ENCODE data around the gene DBF4B. TPM values are rescaled to one million over a fixed set of nuclear protein-coding genes. Genes with fewer than 3 reads are reported as not detected.
A peak's percentile ranks its signal among the peaks of the same experiment; 100 is the strongest.
"Not testable (repeated sequence)": the region's sequence is repeated elsewhere in the genome, so short reads cannot be mapped to it uniquely, and the experiment has no call there.

Gene DBF4B
- total RNA-seq, 2 donors from 2014 or later: 18.0 to 48.1 TPM

DNA sequence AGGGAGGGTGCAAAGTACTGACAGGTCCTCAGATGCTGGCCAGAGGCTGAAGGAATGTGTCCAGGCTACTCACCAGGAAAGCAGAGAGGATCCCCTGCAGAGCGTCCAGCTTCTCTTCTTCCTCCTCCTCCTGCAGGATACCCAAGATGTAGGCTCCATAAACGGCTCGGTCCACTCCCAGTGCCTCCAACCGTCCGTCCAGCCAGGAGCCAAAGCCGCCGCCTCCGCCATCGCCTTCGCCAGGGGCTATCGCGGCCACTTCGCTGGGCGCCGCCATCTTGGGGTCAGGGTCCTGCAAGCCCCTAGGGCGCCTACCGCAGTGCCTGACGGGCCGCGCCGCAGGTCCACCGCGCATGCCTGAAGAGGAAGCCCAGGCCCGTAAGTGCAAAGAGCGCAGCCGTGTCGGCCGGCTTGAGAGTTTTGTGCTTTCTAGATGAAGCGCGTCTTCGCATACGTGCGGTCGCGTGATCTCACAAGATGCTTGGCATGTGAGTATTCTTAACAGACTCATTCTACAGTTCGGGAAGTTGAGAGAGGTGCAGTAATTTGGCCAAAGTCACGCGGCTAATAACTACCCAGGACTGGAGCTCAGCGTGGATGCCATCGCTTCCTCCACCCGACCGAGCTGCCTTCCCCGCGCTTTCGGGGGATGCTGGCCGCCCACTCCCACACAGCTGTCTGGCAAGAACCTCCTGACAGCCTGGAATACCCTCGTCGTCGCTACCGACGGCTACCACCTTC is 18.8 kb upstream of the DBF4B start, which contains the start of gene CCDC43:
Gene CCDC43 (minus strand): TSS at position 300 of the 741 bp plus-strand sequence. CDS start 23 bp downstream, at position 277.
- DNase-seq (ENCODE audit: low spot score) (peak; percentile 94), ATAC-seq (peak; percentile 100)
- peaks cover 0 to 2% of the 10 kb centered on the region in 2 donors for H3K27me3 Mint-ChIP-seq
- no peaks in the 10 kb centered on the region for H3K9me3 Mint-ChIP-seq
- peaks cover 26 to 27% of the 10 kb centered on the region in 2 donors for H3K4me1 Mint-ChIP-seq (ENCODE audit: low read depth in 2 of 2)
- H3K4me3 Mint-ChIP-seq: peak within 1 kb of the TSS; percentile 98
- H3K36me3 Mint-ChIP-seq: no peaks in the 10 kb centered on the region
- H3K27ac Mint-ChIP-seq: peak within 1 kb of the TSS; percentile 88 to 91

DNA sequence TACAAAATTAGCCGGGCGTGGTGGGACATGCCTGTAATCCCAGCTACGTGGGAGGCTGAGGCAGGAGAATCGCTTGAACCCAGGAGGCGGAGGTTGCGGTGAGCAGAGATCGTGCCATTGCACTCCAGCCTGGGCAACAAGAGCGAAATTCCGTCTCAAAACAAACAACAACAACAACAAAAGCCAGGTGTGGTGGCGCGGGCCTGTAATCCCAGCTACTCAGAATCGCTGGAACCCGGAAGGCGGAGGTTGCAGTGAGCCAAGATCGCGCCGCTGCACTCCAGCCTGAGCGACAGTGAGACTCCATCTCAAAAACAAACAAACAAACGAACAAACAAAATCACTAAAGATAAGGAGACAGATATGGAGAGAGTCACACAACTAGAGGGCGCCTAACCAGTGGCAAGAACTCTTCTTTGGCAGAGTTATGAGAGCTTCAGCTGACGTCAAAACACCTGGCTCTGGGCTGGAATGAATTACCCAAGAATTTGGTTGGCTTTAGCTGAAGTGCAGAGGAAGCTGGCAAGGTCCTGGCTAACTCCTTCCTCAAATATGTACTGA is 17.6 kb upstream of the DBF4B start:
- H3K27me3 Mint-ChIP-seq; H3K9me3 Mint-ChIP-seq; H3K36me3 Mint-ChIP-seq; ATAC-seq; DNase-seq (ENCODE audit: low spot score): not testable (repeated sequence)
- H3K4me3 Mint-ChIP-seq: peak overlapping the region; percentile 98
- H3K27ac Mint-ChIP-seq: peak overlapping the region; percentile 88 to 91
- H3K4me1 Mint-ChIP-seq (ENCODE audit: low read depth in 2 of 2): peaks cover 26 to 27% of the 10 kb centered on the region in 2 donors

DNA sequence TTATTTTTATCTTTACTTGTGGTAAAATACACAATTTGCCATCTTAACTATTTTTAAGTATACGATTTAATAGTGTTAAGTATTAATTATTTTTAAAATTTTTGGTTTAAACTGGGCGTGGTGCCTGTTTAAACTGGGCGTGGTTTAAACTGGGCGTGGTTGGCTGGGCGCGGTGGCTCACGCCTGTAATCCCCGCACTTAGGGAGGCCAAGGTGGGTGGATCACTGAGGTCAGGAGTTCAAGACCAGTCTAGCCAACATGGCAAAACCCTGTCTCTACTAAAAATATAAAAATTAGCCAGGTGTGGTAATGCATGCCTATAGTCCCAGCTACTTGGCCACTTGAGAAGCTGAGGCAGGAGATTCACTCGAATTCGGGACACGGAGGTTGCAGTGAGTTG is 14.9 kb upstream of the DBF4B start:
- H3K4me1 Mint-ChIP-seq (ENCODE audit: low read depth in 2 of 2): peaks cover 23 to 24% of the 10 kb centered on the region in 2 donors
- DNase-seq (ENCODE audit: low spot score) (no peak), ATAC-seq (no peak)
- peaks cover 0 to 2% of the 10 kb centered on the region in 2 donors for H3K27me3 Mint-ChIP-seq
- H3K27ac Mint-ChIP-seq: no peak overlapping the region
- H3K9me3 Mint-ChIP-seq: no peaks in the 10 kb centered on the region
- H3K4me3 Mint-ChIP-seq: no peak overlapping the region
- H3K36me3 Mint-ChIP-seq: no peaks in the 10 kb centered on the region

DNA sequence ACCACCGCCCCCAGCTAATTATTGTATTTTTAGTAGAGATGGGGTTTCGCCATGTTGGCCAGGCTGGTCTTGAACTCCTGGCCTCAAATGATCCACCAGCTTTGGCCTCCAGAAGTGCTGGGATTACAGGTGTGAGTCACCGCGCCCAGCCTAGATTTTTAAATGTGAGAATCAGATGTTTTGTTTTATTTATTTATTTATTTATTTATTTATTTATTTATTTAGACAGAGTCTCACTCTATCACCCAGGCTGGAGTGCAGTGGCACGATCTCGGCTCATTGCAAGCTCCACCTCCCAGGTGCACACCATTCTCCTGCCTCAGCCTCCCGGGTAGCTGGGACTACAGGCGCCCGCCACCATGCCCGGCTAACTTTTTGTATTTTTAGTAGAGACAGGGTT is 8.2 kb upstream of the DBF4B start:
- H3K27me3 Mint-ChIP-seq; DNase-seq (ENCODE audit: low spot score); ATAC-seq; H3K4me3 Mint-ChIP-seq; H3K27ac Mint-ChIP-seq; H3K36me3 Mint-ChIP-seq; H3K9me3 Mint-ChIP-seq; H3K4me1 Mint-ChIP-seq (ENCODE audit: low read depth in 2 of 2): not testable (repeated sequence)

DNA sequence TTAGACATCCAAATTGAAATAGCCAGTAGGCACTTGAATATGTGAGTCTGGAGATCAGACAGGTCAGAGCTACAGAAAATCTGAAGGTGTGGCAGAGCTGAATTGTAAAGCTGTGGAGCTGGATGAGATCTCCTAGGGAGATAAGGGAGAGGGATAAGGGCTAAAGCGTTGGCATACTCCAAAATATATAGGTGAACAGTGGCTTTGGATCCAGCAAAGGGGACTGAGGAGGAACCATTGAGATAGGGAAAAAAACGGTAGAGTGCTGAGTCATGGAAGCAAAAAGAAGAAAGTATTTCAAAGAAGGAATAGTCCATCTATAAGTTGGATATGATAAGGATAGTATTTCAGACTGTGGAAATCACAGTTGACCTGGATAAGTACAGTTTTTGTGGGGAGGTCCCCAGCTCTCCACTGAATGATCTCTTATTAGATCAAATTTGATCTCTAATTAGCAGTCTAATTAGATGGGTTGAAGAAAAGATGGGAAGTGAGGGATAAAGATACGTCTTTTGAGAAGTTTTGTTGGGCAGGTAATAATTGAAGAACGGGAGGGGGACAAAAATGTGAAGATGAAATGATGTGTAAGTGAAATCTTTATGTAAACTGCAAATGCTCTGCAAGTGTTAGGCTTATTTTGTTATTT is 587 bp upstream of the DBF4B start:
- H3K4me1 Mint-ChIP-seq (ENCODE audit: low read depth in 2 of 2): no peaks in the 10 kb centered on the region
- H3K9me3 Mint-ChIP-seq: no peaks in the 10 kb centered on the region
- H3K27me3 Mint-ChIP-seq: peaks cover 0 to 3% of the 10 kb centered on the region in 2 donors
- H3K4me3 Mint-ChIP-seq: no peak overlapping the region
- DNase-seq (ENCODE audit: low spot score): no peak
- no peak for ATAC-seq
- H3K27ac Mint-ChIP-seq: no peak overlapping the region
- no peaks in the 10 kb centered on the region for H3K36me3 Mint-ChIP-seq

DNA sequence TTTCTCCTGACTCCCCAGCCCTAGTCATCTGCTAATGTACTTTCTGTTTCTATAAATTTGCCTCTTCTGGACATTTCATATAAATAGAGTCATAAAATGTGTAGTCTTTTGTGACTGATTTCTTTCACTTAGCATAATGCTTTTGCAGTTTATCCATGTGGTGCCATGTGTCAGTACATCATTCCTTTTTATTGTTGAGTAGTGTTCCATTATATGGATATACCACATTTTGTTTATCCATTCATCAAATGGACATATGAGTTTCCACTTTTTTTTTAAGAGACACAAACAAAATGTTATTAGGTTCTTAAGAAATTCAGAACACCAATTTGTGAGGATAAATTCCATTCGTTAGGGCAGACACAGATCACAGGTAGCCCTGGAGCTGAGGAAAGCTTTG is 11.0 kb downstream of the DBF4B start:
- Mint-ChIP-seq H3K9me3 (no peaks in the 10 kb centered on the region), H3K4me1 (ENCODE audit: low read depth in 2 of 2) (no peaks in the 10 kb centered on the region), H3K36me3 (no peaks in the 10 kb centered on the region), H3K27me3 (no peaks in the 10 kb centered on the region), H3K27ac (no peak overlapping the region), H3K4me3 (no peak overlapping the region)
- no peak for DNase-seq (ENCODE audit: low spot score)
- ATAC-seq: no peak

DNA sequence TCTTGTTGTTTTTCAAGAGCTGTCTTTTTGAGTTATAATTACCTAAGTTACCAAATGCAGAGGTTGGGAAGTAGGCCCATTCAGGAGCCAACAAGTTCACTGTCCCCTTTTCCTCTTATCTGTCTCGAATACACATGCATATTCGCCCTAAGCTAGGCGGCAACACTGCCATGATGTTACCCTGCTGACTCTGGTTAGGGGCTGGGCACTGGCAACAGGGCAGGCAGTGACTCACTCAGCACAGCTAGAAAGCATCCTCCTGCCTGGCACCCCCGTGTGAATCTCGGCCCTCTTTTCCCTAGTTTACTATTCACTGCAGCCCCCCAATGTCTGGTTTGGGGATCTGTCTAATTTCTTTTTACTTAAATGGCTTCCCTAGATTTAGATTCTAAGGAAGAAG is 13.8 kb downstream of the DBF4B start:
- Mint-ChIP-seq H3K27ac (no peak overlapping the region), H3K27me3 (no peaks in the 10 kb centered on the region), H3K9me3 (no peaks in the 10 kb centered on the region), H3K36me3 (no peaks in the 10 kb centered on the region), H3K4me1 (ENCODE audit: low read depth in 2 of 2) (no peaks in the 10 kb centered on the region), H3K4me3 (no peak overlapping the region)
- no peak for ATAC-seq
- DNase-seq (ENCODE audit: low spot score): no peak

DNA sequence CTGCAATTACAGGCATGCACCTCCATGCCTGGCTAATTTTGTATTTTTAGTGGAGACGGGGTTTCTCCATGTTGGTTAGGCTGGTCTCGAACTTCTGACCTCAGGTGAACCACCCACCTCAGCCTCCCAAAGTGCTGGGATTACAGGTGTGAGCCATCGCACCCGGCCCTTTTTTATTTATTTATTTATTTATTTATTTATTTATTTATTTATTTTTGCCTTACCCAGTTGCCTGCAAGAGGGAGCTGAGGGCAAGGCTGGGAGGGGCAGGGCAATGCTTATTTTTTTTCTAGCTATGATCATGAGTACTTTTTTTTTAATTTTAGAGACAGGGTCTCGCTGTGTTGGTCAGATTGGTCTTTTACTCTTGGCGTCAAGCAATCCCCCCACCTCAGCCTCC is 17.7 kb downstream of the DBF4B start:
- DNase-seq (ENCODE audit: low spot score); H3K36me3 Mint-ChIP-seq; ATAC-seq; H3K4me1 Mint-ChIP-seq (ENCODE audit: low read depth in 2 of 2); H3K9me3 Mint-ChIP-seq; H3K4me3 Mint-ChIP-seq; H3K27ac Mint-ChIP-seq; H3K27me3 Mint-ChIP-seq: not testable (repeated sequence)

DNA sequence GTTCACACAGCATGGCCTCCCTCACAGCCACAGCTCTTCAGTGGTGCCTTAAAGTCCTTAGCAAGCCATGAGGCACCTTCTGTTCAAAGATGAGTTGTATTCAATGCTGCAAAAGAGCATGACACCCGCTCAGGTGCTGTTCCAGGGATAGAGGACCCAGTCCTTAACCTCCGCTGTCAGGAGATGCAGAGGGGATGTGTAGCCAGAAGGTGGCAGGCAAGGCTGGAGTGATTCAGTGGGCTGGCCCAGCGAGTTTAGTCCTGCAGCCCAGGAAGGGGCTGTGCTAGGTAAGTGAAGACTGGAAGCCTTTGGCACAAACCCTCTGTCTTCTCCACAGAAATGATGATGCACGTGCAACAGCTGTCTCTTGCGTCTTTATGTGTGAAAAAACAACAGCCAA is 25.3 kb downstream of the DBF4B start:
- Mint-ChIP-seq H3K4me3 (no peak overlapping the region), H3K27me3 (no peaks in the 10 kb centered on the region), H3K36me3 (no peaks in the 10 kb centered on the region), H3K9me3 (no peaks in the 10 kb centered on the region), H3K4me1 (ENCODE audit: low read depth in 2 of 2) (peaks cover 0 to 3% of the 10 kb centered on the region in 2 donors), H3K27ac (no peak overlapping the region)
- DNase-seq (ENCODE audit: low spot score) (no peak), ATAC-seq (no peak)

DNA sequence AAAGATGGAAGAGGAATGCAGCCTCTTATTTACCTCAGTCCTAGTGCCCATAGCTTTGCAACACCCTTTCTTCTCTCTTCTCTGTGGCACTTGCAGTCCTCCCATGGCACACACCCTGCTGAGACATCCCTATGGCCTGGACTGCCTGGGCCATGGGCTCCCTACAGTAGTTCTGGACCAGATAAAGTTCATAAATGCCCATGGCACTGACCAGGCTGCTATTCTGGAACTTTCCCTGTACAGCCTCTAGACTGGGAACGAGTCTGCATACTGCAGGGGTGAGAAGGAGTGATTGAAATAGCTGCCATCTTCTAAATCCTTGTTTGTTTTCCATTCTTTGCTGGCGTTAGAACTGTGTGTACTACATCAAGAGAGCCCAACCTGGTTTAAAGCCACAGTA is 25.8 kb downstream of the DBF4B start:
- Mint-ChIP-seq H3K36me3 (no peaks in the 10 kb centered on the region), H3K4me3 (no peak overlapping the region), H3K9me3 (no peaks in the 10 kb centered on the region), H3K27ac (no peak overlapping the region), H3K4me1 (ENCODE audit: low read depth in 2 of 2) (peaks cover 0 to 6% of the 10 kb centered on the region in 2 donors), H3K27me3 (no peaks in the 10 kb centered on the region)
- ATAC-seq (no peak), DNase-seq (ENCODE audit: low spot score) (no peak)

DNA sequence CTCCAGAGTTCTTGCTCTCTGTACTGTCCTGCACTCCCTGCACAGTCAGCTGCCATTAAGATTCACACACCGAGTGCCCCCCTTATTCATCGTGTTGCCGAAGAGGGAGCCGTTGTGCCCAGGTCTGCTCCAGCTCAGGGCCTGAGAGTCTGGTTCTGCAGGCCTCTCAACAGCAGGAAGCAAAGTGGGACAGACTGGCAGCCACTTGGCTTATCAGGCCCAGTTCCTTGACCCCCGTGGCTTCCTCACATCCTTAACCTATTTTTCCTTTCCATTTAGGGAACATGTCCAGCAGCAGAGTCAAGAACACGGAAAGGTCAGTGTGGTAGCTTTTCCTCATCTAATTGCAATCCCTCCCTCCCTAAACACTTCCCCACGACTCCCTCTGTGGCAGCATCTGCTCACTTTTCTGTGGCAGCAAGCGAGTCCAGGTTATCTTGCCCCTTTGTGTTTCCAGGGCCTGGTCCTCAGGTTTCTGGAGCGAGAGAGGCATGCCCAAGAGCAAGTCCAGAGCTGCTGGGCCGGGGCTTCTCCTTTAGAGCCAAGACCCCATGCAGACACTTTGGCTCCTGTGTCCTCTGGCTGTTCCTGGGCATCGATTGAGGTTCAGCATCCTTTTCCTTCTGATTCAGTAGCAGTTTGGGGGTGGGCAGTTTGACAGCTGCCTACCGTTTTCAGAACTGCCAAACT is 28.2 kb downstream of the DBF4B start:
- H3K36me3 Mint-ChIP-seq: no peaks in the 10 kb centered on the region
- DNase-seq (ENCODE audit: low spot score) (no peak), ATAC-seq (peak in 1 of 2 donors; percentile 27)
- peaks cover 0 to 6% of the 10 kb centered on the region in 2 donors for H3K4me1 Mint-ChIP-seq (ENCODE audit: low read depth in 2 of 2)
- no peaks in the 10 kb centered on the region for H3K27me3 Mint-ChIP-seq
- no peak overlapping the region for H3K4me3 Mint-ChIP-seq
- no peak overlapping the region for H3K27ac Mint-ChIP-seq
- H3K9me3 Mint-ChIP-seq: no peaks in the 10 kb centered on the region

DNA sequence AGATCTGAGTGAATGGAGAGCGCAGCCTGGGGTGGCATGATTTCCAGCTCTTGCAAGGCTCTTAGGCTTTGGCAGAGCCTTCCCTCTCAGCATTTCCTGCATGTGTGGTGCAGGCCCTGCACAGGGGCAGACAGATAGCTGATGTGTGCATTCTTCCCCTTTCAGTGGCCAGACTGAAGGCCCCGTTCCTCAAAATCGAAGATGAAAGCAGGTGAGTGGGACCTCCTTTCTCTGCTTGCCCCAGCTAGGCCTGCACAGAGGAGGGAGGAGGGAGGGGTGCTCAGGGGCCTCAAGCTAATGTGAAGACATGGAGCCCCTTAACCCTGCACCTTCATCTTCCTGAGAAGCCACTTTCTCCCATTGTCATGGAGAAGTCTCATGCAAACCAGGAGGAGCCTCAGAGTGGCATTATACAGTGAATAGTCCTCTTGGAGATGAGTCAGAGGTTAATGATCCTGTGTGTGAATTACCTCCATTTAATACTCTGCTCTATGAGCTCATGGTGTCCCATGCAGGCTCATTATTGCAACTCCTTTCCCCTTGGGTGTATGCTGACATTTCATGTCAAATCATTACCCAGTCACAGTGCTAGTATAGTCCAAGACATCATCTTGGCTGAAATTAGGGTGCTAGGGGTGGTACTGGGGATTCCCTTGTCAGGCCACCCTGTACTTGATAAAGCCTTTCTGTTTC is 29.9 kb downstream of the DBF4B start:
- ATAC-seq (peak; percentile 64 to 78), DNase-seq (ENCODE audit: low spot score) (no peak)
- Mint-ChIP-seq H3K9me3 (no peaks in the 10 kb centered on the region), H3K27ac (no peak overlapping the region), H3K4me3 (no peak overlapping the region), H3K27me3 (no peaks in the 10 kb centered on the region), H3K4me1 (ENCODE audit: low read depth in 2 of 2) (peaks cover 0 to 6% of the 10 kb centered on the region in 2 donors), H3K36me3 (no peaks in the 10 kb centered on the region)

DNA sequence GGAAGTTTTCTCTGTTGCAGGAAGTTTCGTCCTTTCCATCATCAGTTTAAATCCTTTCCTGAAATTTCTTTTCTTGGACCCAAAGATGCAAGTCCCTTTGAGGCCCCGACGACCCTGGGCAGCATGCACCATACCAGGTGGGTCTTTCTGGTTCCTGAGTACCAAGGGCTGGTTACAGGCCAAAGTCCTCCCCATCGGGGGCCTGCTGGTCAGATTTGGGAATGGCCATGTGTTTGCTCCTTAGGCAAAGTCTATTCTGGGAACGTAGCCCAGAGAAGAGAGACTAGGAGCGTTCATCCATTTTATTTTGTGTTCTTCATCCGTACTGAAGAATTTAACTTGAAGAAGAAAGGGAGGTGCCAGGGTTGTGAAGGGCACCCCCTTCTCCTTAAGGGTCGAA is 32.9 kb downstream of the DBF4B start:
- Mint-ChIP-seq H3K4me1 (ENCODE audit: low read depth in 2 of 2) (peaks cover 0 to 6% of the 10 kb centered on the region in 2 donors), H3K36me3 (no peaks in the 10 kb centered on the region), H3K27ac (no peak overlapping the region), H3K9me3 (no peaks in the 10 kb centered on the region), H3K4me3 (no peak overlapping the region), H3K27me3 (no peaks in the 10 kb centered on the region)
- ATAC-seq: no peak
- no peak for DNase-seq (ENCODE audit: low spot score)

Measured in natural killer cell treated with Interleukin-12 subunit alpha and Interleukin-12 subunit beta and Interleukin-15 and Interleukin-18, amount 100 ng/mL, for 72 hours (primary cell).